SW480 (cell line): ENCODE results near the gene ZSCAN30.
A peak's percentile ranks its signal among the peaks of the same experiment; 100 is the strongest.
"Not testable (repeated sequence)": the region's sequence is repeated elsewhere in the genome, so short reads cannot be mapped to it uniquely, and the experiment has no call there.

Experiments used
- DNase-seq: peaks from one replicate; pipeline ENCODE4 v3.0.0-alpha.2; 2016; ENCODE audit warnings: low spot score

The ZSCAN30 gene

GRCh38 chr18:35231052-35231451 is 59.0 kb downstream of the ZSCAN30 start:
- DNase-seq, result peak; percentile 54

GRCh38 chr18:35227254-35227653 is 62.8 kb downstream of the ZSCAN30 start:
- no peak for DNase-seq

- no peak for DNase-seq
Measured at GRCh38 chr18:35223797-35224196, 66.2 kb downstream of the ZSCAN30 start.

- no peak for DNase-seq
Measured at GRCh38 chr18:35220424-35220823, 69.6 kb downstream of the ZSCAN30 start.

- not testable (repeated sequence) for DNase-seq
Measured at GRCh38 chr18:35219331-35219730, 70.7 kb downstream of the ZSCAN30 start.

GRCh38 chr18:35216611-35217010 is 73.4 kb downstream of the ZSCAN30 start:
- not testable (repeated sequence) for DNase-seq

DNA sequence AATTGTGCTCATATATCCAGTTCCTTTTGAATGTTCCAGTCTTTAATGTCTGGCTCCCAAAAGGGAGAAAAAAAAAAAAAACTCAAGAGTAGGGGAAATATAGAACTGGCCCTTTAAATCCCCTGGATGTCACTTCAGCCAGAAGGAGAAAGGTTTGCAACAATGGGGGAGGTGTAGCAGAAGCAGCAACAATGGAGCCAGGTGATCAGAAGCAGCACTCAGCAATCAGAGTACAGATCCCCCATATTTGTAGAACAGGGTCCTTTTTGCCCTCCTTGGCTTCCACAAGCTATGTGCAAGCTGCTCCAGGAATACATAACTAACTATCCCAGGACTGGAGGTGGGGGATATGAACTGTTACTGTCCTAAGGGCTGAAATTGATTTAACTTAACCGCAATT is 75.0 kb downstream of the ZSCAN30 start:
- DNase-seq, result no peak

GRCh38 chr18:35205746-35206458 is 84.1 kb downstream of the ZSCAN30 start:
- DNase-seq, result not testable (repeated sequence)

DNA sequence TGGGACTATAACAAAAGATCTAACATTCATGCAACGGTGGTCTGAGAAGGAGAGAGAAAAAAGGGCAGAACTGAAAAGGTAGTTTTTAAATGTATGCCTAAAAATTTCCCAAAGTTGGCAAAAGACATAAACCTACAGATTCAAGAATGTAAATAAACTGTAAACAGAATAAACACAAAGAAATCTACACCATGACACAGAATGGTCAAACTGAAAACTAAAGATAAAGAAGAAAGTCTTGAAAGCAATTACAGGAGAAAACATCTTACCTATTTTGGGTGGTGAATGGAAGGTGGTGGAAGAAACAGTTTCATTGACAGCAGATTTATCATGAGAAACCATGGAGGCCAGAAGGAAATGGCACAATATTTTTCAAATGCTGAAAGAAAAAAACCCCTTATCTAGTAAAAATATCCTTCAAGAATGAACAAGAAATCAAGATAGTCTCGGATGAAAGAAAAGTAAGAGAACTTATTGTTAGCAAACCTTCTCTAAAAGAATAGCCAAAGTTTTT is 84.8 kb downstream of the ZSCAN30 start:
- no peak for DNase-seq

- no peak for DNase-seq
Measured at GRCh38 chr18:35203067-35203466, 87.0 kb downstream of the ZSCAN30 start.

GRCh38 chr18:35201256-35201931 is 88.6 kb downstream of the ZSCAN30 start:
- DNase-seq, result no peak
